Neural progenitor cell (in vitro differentiated cells): ENCODE results near the gene EFCAB8. TPM values are rescaled to one million over a fixed set of nuclear protein-coding genes. Genes with fewer than 3 reads are reported as not detected.

Source experiments
- DNase-seq: peaks from one replicate; pipeline ENCODE4 v3.0.0-alpha.2; 2016; ENCODE audit warnings: low spot score
- H2AFZ ChIP-seq: fragments of 200-600 bp; sonication (generic); replicated peaks from 2 replicates; pipeline ENCODE4 v1.6.1; 2016; ENCODE audit warnings: antibody characterized with exemption
- H3F3A ChIP-seq: fragments of 200-600 bp; sonication (generic); 2 replicates; pipeline ENCODE4 v1.6.1; 2016; ENCODE audit warnings: antibody characterized with exemption, low read depth
- H3K27ac ChIP-seq: fragments of 200-600 bp; sonication (generic); 2 replicates; pipeline ENCODE4 v1.5.1; 2016; ENCODE audit warnings: mild to moderate bottlenecking
- H3K27me3 ChIP-seq: fragments of 200-600 bp; sonication (generic); 2 replicates; pipeline ENCODE4 v1.6.1; 2016; ENCODE audit warnings: mild to moderate bottlenecking, moderate library complexity
- H3K36me3 ChIP-seq: fragments of 200-600 bp; sonication (generic); 2 replicates; pipeline ENCODE4 v1.5.1; 2016
- H3K4me1 ChIP-seq: fragments of 200-600 bp; sonication (generic); 2 replicates; pipeline ENCODE4 v1.6.1; 2016; ENCODE audit warnings: mixed run types
- H3K4me2 ChIP-seq: fragments of 200-600 bp; sonication (generic); 2 replicates; pipeline ENCODE4 v1.6.1; 2016
- H3K4me3 ChIP-seq: fragments of 200-600 bp; sonication (generic); 2 replicates; pipeline ENCODE4 v1.5.1; 2016
- H3K79me2 ChIP-seq: fragments of 200-600 bp; sonication (generic); 2 replicates; pipeline ENCODE4 v1.6.1; 2016; ENCODE audit warnings: low read depth
- H3K9ac ChIP-seq: fragments of 200-600 bp; sonication (generic); 2 replicates; pipeline ENCODE4 v1.6.1; 2016
- H3K9me3 ChIP-seq: fragments of 200-600 bp; sonication (generic); 2 replicates; pipeline ENCODE4 v1.5.1; 2016; ENCODE audit warnings: low read depth
- H4K20me1 ChIP-seq: fragments of 200-600 bp; sonication (generic); 2 replicates; pipeline ENCODE4 v1.6.1; 2016; ENCODE audit warnings: low read depth
- H3K27ac Mint-ChIP-seq: 3 replicates; pipeline ENCODE4 v1.8.0; 2021; ENCODE audit warnings: mixed read lengths
- H3K27me3 Mint-ChIP-seq: 2 replicates; pipeline ENCODE4 v1.8.0; 2022; ENCODE audit warnings: low read depth, mild to moderate bottlenecking, inconsistent platforms, moderate library complexity, mixed read lengths; ENCODE audit not compliant: insufficient read depth
- H3K36me3 Mint-ChIP-seq: 3 replicates; pipeline ENCODE4 v1.8.0; 2021; ENCODE audit warnings: mixed read lengths
- H3K4me1 Mint-ChIP-seq: 3 replicates; pipeline ENCODE4 v1.8.0; 2021; ENCODE audit warnings: mixed read lengths
- H3K4me3 Mint-ChIP-seq: 3 replicates; pipeline ENCODE4 v1.8.0; 2021; ENCODE audit warnings: mild to moderate bottlenecking, moderate library complexity, mixed read lengths
- H3K9me3 Mint-ChIP-seq: 3 replicates; pipeline ENCODE4 v1.8.0; 2020; ENCODE audit warnings: mixed read lengths
- CTCF ChIP-seq: fragments of 200-600 bp; sonication (generic); IDR thresholded peaks from 2 replicates; pipeline ENCODE4 v1.5.1; 2017; ENCODE audit warnings: antibody characterized with exemption, mild to moderate bottlenecking
- EZH2 ChIP-seq: fragments of 200-600 bp; sonication (generic); IDR thresholded peaks from 2 replicates; pipeline ENCODE4 v1.6.1; 2017; ENCODE audit warnings: antibody characterized with exemption, mild to moderate bottlenecking, moderate library complexity
- EZH2phosphoT487 ChIP-seq: fragments of 200-600 bp; sonication (generic); IDR thresholded peaks from 2 replicates; pipeline ENCODE4 v1.6.1; 2017; ENCODE audit warnings: antibody characterized with exemption
- total RNA-seq: library from RNA; depleted of rRNA; stranded (reverse); fragments of >200 nt; gene quantifications from 2 replicates; pipeline ENCODE4 v1.2.3, GENCODE V29; 2015; ENCODE audit warnings: low replicate concordance

The EFCAB8 gene
- total RNA-seq, 1 donor from 2014 or later, result not detected

- H3K4me3 Mint-ChIP-seq, result no peak overlapping the region
- no peak overlapping the region for H2AFZ ChIP-seq
- no peaks in the 10 kb centered on the region for H3K4me1 Mint-ChIP-seq
- no peaks in the 10 kb centered on the region for H3K79me2 ChIP-seq
- no peaks in the 10 kb centered on the region for H4K20me1 ChIP-seq
- peaks cover 15% of the 10 kb centered on the region for H3K9me3 Mint-ChIP-seq
- no peak overlapping the region for H3K9ac ChIP-seq
- no peak overlapping the region for H3K27ac ChIP-seq
- H3F3A ChIP-seq, result no peaks in the 10 kb centered on the region
- no peak for DNase-seq
- peaks cover 11% of the 10 kb centered on the region for H3K27me3 Mint-ChIP-seq
- H3K27me3 ChIP-seq, result peaks cover 2% of the 10 kb centered on the region
- no peak overlapping the region for H3K4me3 ChIP-seq
- no peak overlapping the region for H3K27ac Mint-ChIP-seq
- H3K4me2 ChIP-seq, result no peak overlapping the region
- no peaks in the 10 kb centered on the region for H3K36me3 Mint-ChIP-seq
- no peaks in the 10 kb centered on the region for H3K4me1 ChIP-seq
- TF ChIP-seq CTCF, result no peak
- TF ChIP-seq EZH2phosphoT487, result no peak
- no peak for TF ChIP-seq EZH2
- H3K9me3 ChIP-seq, result no peaks in the 10 kb centered on the region
- no peaks in the 10 kb centered on the region for H3K36me3 ChIP-seq
These were observed 60.0 kb downstream of the EFCAB8 start for GRCh38 chr20:32918751-32919150.

GRCh38 chr20:32920066-32920465, 61.3 kb downstream of the EFCAB8 start:
- no peak overlapping the region for H3K27ac ChIP-seq
- Mint-ChIP-seq H3K4me1 (no peaks in the 10 kb centered on the region), H3K9me3 (peaks cover 11% of the 10 kb centered on the region), H3K36me3 (no peaks in the 10 kb centered on the region), H3K4me3 (no peak overlapping the region), H3K27ac (no peak overlapping the region), H3K27me3 (peaks cover 6% of the 10 kb centered on the region)
- no peaks in the 10 kb centered on the region for H3K79me2 ChIP-seq
- H3K4me3 ChIP-seq, result no peak overlapping the region
- DNase-seq, result no peak
- no peaks in the 10 kb centered on the region for H3K9me3 ChIP-seq
- no peak overlapping the region for H3K4me2 ChIP-seq
- H3K9ac ChIP-seq, result no peak overlapping the region
- no peaks in the 10 kb centered on the region for H3K36me3 ChIP-seq
- H3F3A ChIP-seq, result no peaks in the 10 kb centered on the region
- H3K27me3 ChIP-seq, result peaks cover 8% of the 10 kb centered on the region
- H2AFZ ChIP-seq, result no peak overlapping the region
- no peaks in the 10 kb centered on the region for H4K20me1 ChIP-seq
- no peaks in the 10 kb centered on the region for H3K4me1 ChIP-seq
- no peak for TF ChIP-seq CTCF
- TF ChIP-seq EZH2, result no peak
- TF ChIP-seq EZH2phosphoT487, result no peak

GRCh38 chr20:32920530-32921298, 62.0 kb downstream of the EFCAB8 start:
- H3K9me3 Mint-ChIP-seq, result peaks cover 7% of the 10 kb centered on the region
- no peak for DNase-seq
- Histone ChIP-seq H3K4me3 (no peak overlapping the region), H3K4me1 (no peaks in the 10 kb centered on the region), H3K27me3 (peaks cover 8% of the 10 kb centered on the region), H3K27ac (no peak overlapping the region), H2AFZ (no peak overlapping the region), H3K36me3 (no peaks in the 10 kb centered on the region), H3K9ac (no peak overlapping the region), H3K9me3 (no peaks in the 10 kb centered on the region), H3F3A (no peaks in the 10 kb centered on the region), H3K79me2 (no peaks in the 10 kb centered on the region), H3K4me2 (no peak overlapping the region), H4K20me1 (no peaks in the 10 kb centered on the region)
- TF ChIP-seq CTCF (no peak), EZH2phosphoT487 (no peak), EZH2 (no peak)
- H3K27ac Mint-ChIP-seq, result no peak overlapping the region
- no peak overlapping the region for H3K4me3 Mint-ChIP-seq
- no peaks in the 10 kb centered on the region for H3K36me3 Mint-ChIP-seq
- H3K27me3 Mint-ChIP-seq, result peaks cover 6% of the 10 kb centered on the region
- H3K4me1 Mint-ChIP-seq, result no peaks in the 10 kb centered on the region
